CD4-positive, alpha-beta T cell (primary cell): ENCODE measurements around the gene ADGRV1. TPM values are rescaled to one million over a fixed set of nuclear protein-coding genes. Genes with fewer than 3 reads are reported as not detected.
"Not testable (repeated sequence)": the region's sequence is repeated elsewhere in the genome, so short reads cannot be mapped to it uniquely, and the experiment has no call there.

ENCODE experiments used
- ATAC-seq: fragments of 200-7000 bp; cut with Tn5 transposase; one replicate; pipeline ENCODE4 v1.10.0; 2022; ENCODE audit warnings: mild to moderate bottlenecking; ENCODE audit not compliant: poor library complexity
- CTCF ChIA-PET: fragments of 350-600 bp; sonication (Branson Sonifier 250); formaldehyde crosslinking; loops from one replicate; lab custom pipeline; 2021; ENCODE audit warnings: antibody characterized with exemption, inconsistent platforms; lab: Charles Lee
- POLR2A ChIA-PET: fragments of 350-600 bp; sonication (Branson Sonifier 250); formaldehyde crosslinking; loops from one replicate; lab custom pipeline; 2021; ENCODE audit warnings: antibody characterized with exemption, inconsistent platforms; lab: Charles Lee
- DNase-seq, 14 experiments: peaks; one replicate each; pipeline ENCODE4 v3.0.0-alpha.2; 2013 to 2020; ENCODE audit warnings: mixed read lengths in 2 of 14
- H3K27ac ChIP-seq, 2 donors: one replicate each; pipeline versions ENCODE4 v1.5.1 to v1.7.0; 2013; ENCODE audit warnings: low read length in 2 of 2, low read depth in 1 of 2, mild to moderate bottlenecking in 1 of 2
- H3K27me3 ChIP-seq, 2 experiments: 1 replicate in 1 of 2; 2 replicates in 1 of 2; pipeline versions ENCODE4 v1.6.1 to v1.7.0; 2013; ENCODE audit warnings: low read length in 2 of 2, control low read depth in 1 of 2, mild to moderate bottlenecking in 1 of 2, moderate library complexity in 1 of 2; ENCODE audit not compliant: insufficient read depth in 2 of 2, control insufficient read depth in 1 of 2
- H3K36me3 ChIP-seq: one replicate; pipeline ENCODE4 v1.6.1; 2013; ENCODE audit warnings: low read length, control low read depth; ENCODE audit not compliant: insufficient read depth
- H3K4me1 ChIP-seq: one replicate; pipeline ENCODE4 v1.6.1; 2013; ENCODE audit warnings: low read length, control low read depth; ENCODE audit not compliant: insufficient read depth
- H3K4me3 ChIP-seq: one replicate; pipeline ENCODE4 v1.5.1; 2013; ENCODE audit warnings: mild to moderate bottlenecking, low read length, moderate library complexity
- H3K9me3 ChIP-seq, 2 experiments: 1 replicate in 1 of 2; 2 replicates in 1 of 2; pipeline versions ENCODE4 v1.6.1 to v1.7.0; 2013; ENCODE audit warnings: low read length in 2 of 2, mild to moderate bottlenecking in 2 of 2, control low read depth in 1 of 2, moderate library complexity in 1 of 2; ENCODE audit not compliant: control insufficient read depth in 1 of 2, insufficient read depth in 1 of 2
- H3K27ac Mint-ChIP-seq: one replicate; pipeline ENCODE4 v1.8.0; 2020; ENCODE audit warnings: mixed read lengths
- H3K27me3 Mint-ChIP-seq: one replicate; pipeline ENCODE4 v1.8.0; 2021; ENCODE audit warnings: mixed read lengths
- H3K36me3 Mint-ChIP-seq: one replicate; pipeline ENCODE4 v1.8.0; 2021; ENCODE audit warnings: low read depth, mixed read lengths
- H3K4me1 Mint-ChIP-seq: one replicate; pipeline ENCODE4 v1.8.0; 2021; ENCODE audit warnings: low read depth, mixed read lengths
- H3K4me3 Mint-ChIP-seq: one replicate; pipeline ENCODE4 v1.8.0; 2020; ENCODE audit warnings: mild to moderate bottlenecking, mixed read lengths
- H3K9me3 Mint-ChIP-seq: one replicate; pipeline ENCODE4 v1.8.0; 2020; ENCODE audit warnings: mixed read lengths
- CTCF ChIP-seq: fragments of 200-600 bp; IDR thresholded peaks from one replicate; pipeline ENCODE4 v1.8.0; 2022; ENCODE audit warnings: antibody characterized with exemption, mild to moderate bottlenecking
- intact Hi-C, 2 experiments: fragments of 100-400 bp; cut with DNase I in 1 of 2; cut with micrococcal nuclease in 1 of 2; formaldehyde crosslinking; loops; one replicate each; pipeline versions ENCODE4 v1.15.1 to v1.9.0; 2023 to 2025; cut with DNase I, micrococcal nuclease
- total RNA-seq, 174 experiments: library from RNA in 2 of 174; stranded (reverse) in 2 of 174; gene quantifications; one replicate each; pipeline ENCODE4 v1.2.3 and lab custom pipeline; 2021 to 2026

The ADGRV1 gene
- total RNA-seq, 2 experiments from 2014 or later: 0.81 to 1.2 TPM

- POLR2A ChIA-PET: no interaction called here
- Histone ChIP-seq H3K4me3 (no peak overlapping the region), H3K4me1 (no peaks in the 10 kb centered on the region), H3K36me3 (no peaks in the 10 kb centered on the region), H3K27me3 (peaks cover 0 to 3% of the 10 kb centered on the region in 2 experiments), H3K27ac (no peak overlapping the region), H3K9me3 (no peaks in the 10 kb centered on the region)
- Mint-ChIP-seq H3K9me3 (peaks cover 7% of the 10 kb centered on the region), H3K4me3 (no peak overlapping the region), H3K27me3 (peaks cover 62% of the 10 kb centered on the region), H3K27ac (no peak overlapping the region), H3K36me3 (no peaks in the 10 kb centered on the region), H3K4me1 (no peaks in the 10 kb centered on the region)
- intact Hi-C loops: no loop called here
- ATAC-seq: no peak
- DNase-seq: no peak
- no peak for TF ChIP-seq CTCF
- CTCF ChIA-PET: no interaction called here
Measured at GRCh38 chr5:90575712-90576111, 17.1 kb downstream of the ADGRV1 start.

GRCh38 chr5:90576566-90576965 lies 18.0 kb downstream of the ADGRV1 start:
- H3K4me3 ChIP-seq, CTCF ChIA-PET, H3K27me3 ChIP-seq, H3K9me3 ChIP-seq, DNase-seq, H3K27ac Mint-ChIP-seq, ATAC-seq, intact Hi-C loops, H3K27ac ChIP-seq, H3K9me3 Mint-ChIP-seq, H3K4me3 Mint-ChIP-seq, POLR2A ChIA-PET, H3K4me1 Mint-ChIP-seq, H3K4me1 ChIP-seq, H3K36me3 Mint-ChIP-seq, H3K36me3 ChIP-seq: not testable (repeated sequence)
- peaks cover 59% of the 10 kb centered on the region for H3K27me3 Mint-ChIP-seq

- H3K4me1 Mint-ChIP-seq, H3K27ac ChIP-seq, H3K36me3 Mint-ChIP-seq, H3K4me3 ChIP-seq, H3K4me3 Mint-ChIP-seq, H3K4me1 ChIP-seq, H3K9me3 ChIP-seq, H3K27ac Mint-ChIP-seq, intact Hi-C loops, H3K27me3 ChIP-seq, POLR2A ChIA-PET, DNase-seq, H3K9me3 Mint-ChIP-seq, H3K36me3 ChIP-seq, CTCF ChIA-PET, ATAC-seq: not testable (repeated sequence)
- H3K27me3 Mint-ChIP-seq: peaks cover 46% of the 10 kb centered on the region
Measured at GRCh38 chr5:90579905-90580304, 21.3 kb downstream of the ADGRV1 start.

- H3K27ac Mint-ChIP-seq: no peak overlapping the region
- TF ChIP-seq CTCF: no peak
- ATAC-seq (no peak), DNase-seq (no peak)
- no peaks in the 10 kb centered on the region for H3K9me3 ChIP-seq
- no peak overlapping the region for H3K4me3 Mint-ChIP-seq
- H3K27me3 ChIP-seq: peaks cover 4 to 6% of the 10 kb centered on the region in 2 experiments
- H3K9me3 Mint-ChIP-seq: peaks cover 6% of the 10 kb centered on the region
- CTCF ChIA-PET: no interaction called here
- H3K4me3 ChIP-seq: no peak overlapping the region
- no peak overlapping the region for H3K27ac ChIP-seq
- no peaks in the 10 kb centered on the region for H3K36me3 Mint-ChIP-seq
- no peaks in the 10 kb centered on the region for H3K4me1 ChIP-seq
- POLR2A ChIA-PET: no interaction called here
- intact Hi-C loops: no loop called here
- no peaks in the 10 kb centered on the region for H3K4me1 Mint-ChIP-seq
- no peaks in the 10 kb centered on the region for H3K36me3 ChIP-seq
- H3K27me3 Mint-ChIP-seq: peaks cover 54% of the 10 kb centered on the region
Measured at GRCh38 chr5:90581956-90582355, 23.4 kb downstream of the ADGRV1 start.
